Mesenteric fat pad (tissue), 1 donor: Measurements from ENCODE around the gene DDAH2. TPM values are rescaled to one million over a fixed set of nuclear protein-coding genes. Genes with fewer than 3 reads are reported as not detected.
A peak's percentile ranks its signal among the peaks of the same experiment; 100 is the strongest.
"Not testable (repeated sequence)": the region's sequence is repeated elsewhere in the genome, so short reads cannot be mapped to it uniquely, and the experiment has no call there.

ENCODE experiments used
- DNase-seq: peaks from one replicate; pipeline ENCODE4 v3.0.0-alpha.2; 2020; ENCODE audit warnings: low spot score
- total RNA-seq: library from RNA; stranded (reverse); fragmentation: NEBNext Ultra II Directional; extraction: Animal tissue kit (Norgen Biotek cat#: 25700); gene quantifications from one replicate; pipeline ENCODE4 v1.2.1, GENCODE V29; 2021
- donor health status: DM: yes; HTN: yes; CAD: no.

The DDAH2 gene
- total RNA-seq, 1 donor from 2014 or later, result 123 TPM

DNA sequence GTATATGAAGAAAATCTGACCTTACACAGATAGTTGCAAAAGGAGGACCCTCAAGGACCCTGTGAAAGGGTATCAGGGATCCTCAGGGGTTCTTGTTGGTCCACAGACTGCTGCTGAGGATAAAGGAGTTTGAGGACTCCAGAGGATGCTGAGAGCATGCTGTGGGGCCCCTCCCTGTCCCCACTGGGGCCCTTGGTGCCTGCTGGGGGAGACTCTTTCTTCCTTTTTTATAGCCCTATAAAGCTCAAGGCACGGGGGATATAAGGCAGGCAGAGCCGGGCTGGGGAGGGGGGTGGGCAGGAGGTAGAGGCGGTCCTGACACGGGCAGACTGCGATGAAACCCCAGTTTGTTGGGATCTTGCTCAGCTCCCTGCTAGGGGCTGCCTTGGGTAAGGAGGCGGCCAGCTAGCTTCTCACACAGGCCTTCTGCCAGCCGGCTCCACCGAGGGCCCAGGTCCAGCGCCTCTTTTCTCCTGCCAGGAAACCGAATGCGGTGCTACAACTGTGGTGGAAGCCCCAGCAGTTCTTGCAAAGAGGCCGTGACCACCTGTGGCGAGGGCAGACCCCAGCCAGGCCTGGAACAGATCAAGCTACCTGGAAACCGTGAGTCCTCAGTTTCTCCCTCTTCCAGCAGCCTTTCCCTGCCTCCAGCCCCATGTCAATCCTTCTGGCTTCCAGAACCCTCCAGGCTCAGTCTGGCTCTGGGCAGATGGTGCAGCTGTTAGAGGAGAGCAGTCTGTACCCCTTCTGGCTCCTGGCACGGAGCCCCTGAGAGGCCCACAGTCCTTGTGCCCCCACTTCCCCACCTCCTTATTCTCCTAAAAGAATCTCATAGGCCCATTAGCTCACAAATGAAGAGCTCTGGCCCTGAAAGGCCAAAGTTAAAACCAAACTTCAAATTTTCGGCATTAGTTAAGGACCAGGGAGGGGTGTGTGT is 13.8 kb downstream of the DDAH2 start, which contains the start of gene LY6G6D:
LY6G6D (plus strand) TSS at position 327 of the 937 bp plus-strand sequence; CDS start at position 335, 8 bp downstream.
- no peak for DNase-seq

DNA sequence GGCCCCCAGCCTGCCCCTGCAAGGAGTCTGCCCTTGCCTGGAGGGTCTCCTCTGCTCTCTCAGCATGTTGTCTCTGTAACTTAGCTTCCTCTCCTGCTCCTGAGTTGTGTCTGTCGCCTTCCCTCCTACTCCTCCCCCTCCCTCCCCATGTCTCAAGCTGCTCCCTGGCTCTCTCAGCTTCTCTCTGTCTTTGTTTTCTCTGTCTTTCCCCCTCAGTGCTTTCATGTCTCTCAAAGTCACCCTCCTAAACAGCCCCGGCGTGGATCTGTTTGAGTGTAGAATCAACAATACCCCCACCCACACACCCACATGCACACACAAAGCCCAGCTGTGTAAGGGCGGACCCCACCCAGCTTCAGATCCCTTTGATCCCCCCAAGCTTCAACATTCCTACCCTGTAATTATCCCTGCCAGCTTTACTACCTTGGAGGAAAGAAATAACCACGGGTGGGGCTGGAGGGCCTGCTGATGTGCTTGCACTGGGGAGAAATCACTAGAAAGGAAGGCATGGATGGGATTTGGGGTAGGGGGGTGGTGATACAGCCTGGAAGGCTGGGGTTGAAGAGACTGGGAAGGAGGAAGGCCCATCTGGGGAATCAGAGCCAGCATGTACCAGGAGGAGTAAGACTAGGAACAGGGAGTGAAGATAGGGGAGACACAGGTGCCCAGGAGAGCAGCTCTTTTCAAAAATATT is 15.0 kb downstream of the DDAH2 start:
- no peak for DNase-seq

- DNase-seq, result no peak
These were observed 15.6 kb downstream of the DDAH2 start for GRCh38 chr6:31713465-31713864.

DNA sequence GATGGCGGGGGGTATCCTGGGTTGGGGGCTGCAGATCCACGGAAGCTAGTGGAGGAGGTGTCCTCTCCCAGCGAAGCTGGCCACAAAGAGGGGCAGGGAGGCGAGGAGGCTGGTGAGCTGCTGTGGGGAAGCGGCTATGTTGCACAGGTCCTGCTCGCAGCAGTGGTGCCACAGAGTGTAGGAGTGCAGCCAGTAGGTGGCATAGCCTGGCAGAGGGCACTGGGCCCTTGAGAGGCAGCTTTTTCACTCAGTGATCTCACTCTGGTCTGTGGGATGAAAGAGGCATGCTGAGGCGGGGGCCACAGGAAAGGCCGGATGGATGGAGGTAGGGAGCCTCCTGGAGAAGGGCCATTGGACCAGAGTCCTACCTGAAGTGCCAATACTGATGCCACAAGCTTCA is 16.8 kb downstream of the DDAH2 start:
- DNase-seq, result no peak

DNA sequence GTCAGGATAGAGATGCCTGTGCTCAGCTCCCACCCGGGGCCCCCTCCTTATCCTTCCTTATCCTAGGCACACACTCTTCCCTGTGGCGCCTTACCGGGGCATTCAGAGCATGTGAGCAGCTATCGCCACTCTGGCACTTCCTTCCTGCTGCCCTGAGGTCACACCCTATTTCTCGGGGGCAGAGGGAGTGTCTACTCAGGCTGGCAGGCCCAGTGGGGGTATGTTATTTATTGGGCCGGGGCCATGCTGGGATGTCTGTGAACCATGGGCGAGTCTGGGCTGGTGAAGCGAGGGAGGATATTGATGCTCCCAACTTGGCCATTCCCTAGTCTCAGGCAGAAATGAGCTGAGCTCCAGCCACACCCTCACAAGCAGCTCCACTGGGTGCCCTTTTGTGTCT is 17.9 kb downstream of the DDAH2 start:
- DNase-seq, result no peak

GRCh38 chr6:31710523-31711219 is 18.4 kb downstream of the DDAH2 start:
- DNase-seq, result no peak

DNA sequence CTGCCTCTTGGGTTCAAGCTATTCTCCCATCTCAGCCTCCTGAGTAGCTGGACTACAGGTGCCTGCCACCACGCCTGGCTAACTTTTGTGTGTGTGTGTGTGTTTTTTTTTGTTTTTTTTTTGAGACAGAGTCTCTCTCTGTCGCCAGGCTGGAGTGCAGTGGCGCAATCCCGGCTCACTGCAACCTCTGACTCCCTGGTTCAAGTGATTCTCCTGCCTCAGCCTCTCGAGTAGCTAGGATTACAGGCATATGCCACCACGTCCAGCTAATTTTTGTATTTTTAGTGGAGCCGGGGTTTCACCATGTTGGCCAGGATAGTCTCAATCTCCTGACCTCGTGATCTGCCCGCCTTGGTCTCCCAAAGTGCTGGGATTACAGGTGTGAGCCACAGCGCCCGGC is 19.9 kb downstream of the DDAH2 start:
- DNase-seq, result not testable (repeated sequence)

DNA sequence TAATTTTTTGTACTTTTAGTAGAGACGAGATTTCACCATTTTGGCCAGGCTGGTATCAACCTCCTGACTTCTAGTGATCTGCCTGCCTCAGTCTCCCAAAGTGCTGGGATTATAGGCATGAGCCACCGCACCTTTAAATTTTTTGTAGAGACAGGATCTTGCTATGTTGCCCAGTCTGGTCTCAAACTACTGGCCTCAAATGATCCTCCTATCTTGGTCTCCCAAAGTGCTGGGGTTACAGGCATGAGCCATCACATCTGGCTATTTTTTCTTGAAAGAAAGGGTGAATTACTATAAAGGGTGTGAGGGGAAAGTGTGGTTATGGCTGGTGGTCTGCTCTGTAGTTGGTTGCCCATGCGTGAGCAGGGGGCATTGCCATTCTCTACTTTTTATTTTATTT is 20.9 kb downstream of the DDAH2 start:
- no peak for DNase-seq

- no peak for DNase-seq
These were observed 21.4 kb downstream of the DDAH2 start for GRCh38 chr6:31707701-31708100.

DNA sequence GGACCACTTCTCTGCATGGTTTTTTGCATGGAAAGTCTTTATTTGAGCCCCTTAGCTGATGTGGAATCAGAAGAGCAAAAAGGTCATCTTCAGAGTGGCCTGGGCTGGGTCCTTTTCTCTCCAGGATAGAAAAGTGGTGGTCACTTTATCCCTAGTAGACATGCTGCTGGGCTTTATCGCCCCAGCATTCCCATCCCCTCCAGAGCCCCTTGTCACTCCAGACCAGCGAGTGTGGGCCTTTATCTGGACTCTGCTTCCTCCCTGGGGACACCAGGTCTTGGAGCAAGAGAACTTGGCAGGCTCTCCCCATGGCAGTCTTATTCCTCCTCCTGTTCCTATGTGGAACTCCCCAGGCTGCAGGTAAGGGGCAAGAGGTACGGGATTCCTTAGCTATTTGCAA is 22.5 kb downstream of the DDAH2 start, which contains the start of gene LY6G6F:
LY6G6F (plus strand) TSS at position 268 of the 400 bp plus-strand sequence; CDS start at position 309, 41 bp downstream.
- no peak for DNase-seq

GRCh38 chr6:31705931-31706330 is 23.2 kb downstream of the DDAH2 start:
- no peak for DNase-seq

- DNase-seq, result peak; percentile 100
These were observed 26.0 kb downstream of the DDAH2 start, which contains the start of gene ABHD16A for GRCh38 chr6:31702819-31703716. TSS of gene ABHD16A (minus strand) at chr6:31703324. CDS start at chr6:31703281, 43 bp downstream.

DNA sequence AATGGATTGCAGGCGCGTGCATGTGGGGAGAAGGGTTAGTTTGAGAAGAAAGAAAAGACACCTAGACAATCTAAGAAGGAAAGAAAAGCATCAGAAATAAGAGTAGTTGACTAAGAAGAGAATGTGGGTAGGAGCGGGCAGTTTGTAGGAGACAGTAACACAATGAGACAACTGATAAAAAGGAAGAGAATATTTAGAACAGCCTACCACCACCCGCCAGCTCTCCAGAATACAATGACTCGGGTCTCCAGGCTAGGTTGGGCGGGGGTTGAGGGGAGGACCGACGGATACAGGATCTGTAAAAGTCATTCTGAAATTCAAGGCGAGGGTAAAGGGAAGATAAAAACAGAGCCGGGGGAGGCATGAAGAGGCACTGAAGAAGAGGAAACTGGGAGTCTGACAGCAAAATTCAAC is 26.7 kb downstream of the DDAH2 start:
- no peak for DNase-seq

DNA sequence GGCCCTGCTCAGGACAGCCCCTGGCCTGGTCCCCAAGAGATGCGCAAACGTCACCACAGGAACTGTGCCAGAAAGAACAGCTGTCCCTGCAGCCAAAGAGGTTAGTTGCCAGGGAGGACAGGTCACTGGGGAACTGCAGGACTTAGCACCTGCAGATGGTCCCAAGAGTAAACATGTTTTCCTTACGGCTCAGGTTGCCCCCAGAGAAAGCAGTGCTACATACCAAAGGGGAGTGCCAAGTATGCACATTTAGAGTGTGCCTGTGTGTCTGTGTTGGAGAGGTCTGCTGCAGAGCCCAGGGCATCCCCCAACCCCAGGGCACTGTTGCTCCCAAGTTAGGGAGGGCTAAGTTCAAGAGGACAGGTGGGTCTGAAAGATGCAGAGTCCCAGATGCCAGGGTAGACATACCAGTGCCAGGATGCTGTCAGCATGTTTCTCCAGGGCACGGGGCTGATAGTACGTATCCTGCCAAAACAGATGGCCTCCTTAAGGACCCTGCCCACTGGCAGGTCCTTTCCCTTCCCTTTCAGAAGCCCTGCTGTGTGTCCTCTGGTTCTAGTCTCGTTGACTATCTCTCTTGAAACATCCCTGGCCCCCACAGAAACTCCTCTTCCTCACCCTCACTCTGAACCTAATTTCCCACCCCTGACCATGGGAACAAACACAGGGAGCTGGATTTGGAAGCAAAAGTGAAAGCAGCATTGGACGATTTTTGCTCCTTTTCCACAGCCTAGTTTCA is 27.3 kb downstream of the DDAH2 start:
- DNase-seq, result no peak

GRCh38 chr6:31700740-31701401 is 28.2 kb downstream of the DDAH2 start:
- DNase-seq, result no peak

DNA sequence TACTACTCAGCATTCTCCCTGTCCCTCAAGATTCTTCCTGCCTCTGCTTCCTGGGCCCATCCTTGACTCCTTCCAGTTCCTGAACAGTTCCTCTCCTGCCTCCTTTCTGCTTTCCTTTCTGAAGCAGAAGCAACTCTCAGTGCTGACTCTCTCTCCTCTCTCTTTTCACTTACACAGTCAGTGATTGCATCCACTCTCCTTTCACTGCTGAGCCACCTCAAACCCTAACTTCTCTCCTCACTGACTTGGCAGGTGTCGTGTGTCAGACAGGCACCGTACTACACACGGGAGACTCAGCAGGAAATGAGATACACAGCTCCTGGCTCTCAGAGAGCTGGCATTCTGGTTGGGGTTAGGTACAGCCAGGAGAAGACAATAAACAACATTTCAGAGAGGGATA is 31.5 kb downstream of the DDAH2 start:
- no peak for DNase-seq

- DNase-seq, result no peak
These were observed 35.6 kb downstream of the DDAH2 start for GRCh38 chr6:31693535-31693934.

GRCh38 chr6:31692886-31693285 is 36.2 kb downstream of the DDAH2 start:
- DNase-seq, result no peak

GRCh38 chr6:31692353-31692752 is 36.7 kb downstream of the DDAH2 start:
- DNase-seq, result no peak
